Fibroblast of mammary gland (primary cell): ENCODE data around the gene FBXL16.

Experiments
- DNase-seq: peaks from one replicate; pipeline ENCODE4 v3.0.0-alpha.2; 2010; ENCODE audit warnings: low read depth
- H3K4me3 ChIP-seq: 2 replicates; pipeline ENCODE4 v1.5.1; 2011; ENCODE audit warnings: low read depth, mild to moderate bottlenecking, low read length, moderate library complexity; ENCODE audit not compliant: control insufficient read depth
- CTCF ChIP-seq: conservative IDR thresholded peaks from 2 replicates; pipeline ENCODE4 v1.5.1; 2011; ENCODE audit warnings: low read depth, low read length, inconsistent platforms; ENCODE audit not compliant: control insufficient read depth, insufficient read depth

FBXL16 gene

GRCh38 chr16:708019-708418 is 2.4 kb upstream of the FBXL16 start:
- no peak overlapping the region for H3K4me3 ChIP-seq
- DNase-seq = no peak
- TF ChIP-seq CTCF = no peak

- no peak for TF ChIP-seq CTCF
- no peak for DNase-seq
- H3K4me3 ChIP-seq = no peak overlapping the region
Observed at GRCh38 chr16:707062-707538, 1.5 kb upstream of the FBXL16 start.

- H3K4me3 ChIP-seq = no peak overlapping the region
Observed at GRCh38 chr16:706189-707061, 824 bp upstream of the FBXL16 start.

GRCh38 chr16:704552-705380 is 835 bp downstream of the FBXL16 start:
- TF ChIP-seq CTCF = no peak
- no peak overlapping the region for H3K4me3 ChIP-seq
- DNase-seq = no peak

More at GRCh38 chr16:706189-707061, 824 bp upstream of the FBXL16 start:
- TF ChIP-seq CTCF = no peak
- no peak for DNase-seq

- H3K4me3 ChIP-seq = no peak overlapping the region
Observed at GRCh38 chr16:704047-704446, 1.6 kb downstream of the FBXL16 start.

More at GRCh38 chr16:704047-704446, 1.6 kb downstream of the FBXL16 start:
- DNase-seq = no peak
- TF ChIP-seq CTCF = no peak
